SW480 (cell line): ENCODE data around the gene TRPM5.

Source experiments
- DNase-seq: peaks from one replicate; pipeline ENCODE4 v3.0.0-alpha.2; 2016; ENCODE audit warnings: low spot score

TRPM5 gene

GRCh38 chr11:2402890-2403645 is 41.2 kb downstream of the TRPM5 start:
- no peak for DNase-seq

GRCh38 chr11:2402106-2402505 is 42.2 kb downstream of the TRPM5 start:
- DNase-seq: no peak

- DNase-seq: no peak
These were observed 42.8 kb downstream of the TRPM5 start for GRCh38 chr11:2401436-2401984.

- no peak for DNase-seq
These were observed 43.4 kb downstream of the TRPM5 start for GRCh38 chr11:2400762-2401435.

- DNase-seq: peak; percentile 99
These were observed 44.1 kb downstream of the TRPM5 start, which contains the start of gene TSSC4 for GRCh38 chr11:2400069-2400761. TSSC4 (plus strand) TSS chr11:2400750; CDS start chr11:2402634, 1,884 bp downstream.

DNA sequence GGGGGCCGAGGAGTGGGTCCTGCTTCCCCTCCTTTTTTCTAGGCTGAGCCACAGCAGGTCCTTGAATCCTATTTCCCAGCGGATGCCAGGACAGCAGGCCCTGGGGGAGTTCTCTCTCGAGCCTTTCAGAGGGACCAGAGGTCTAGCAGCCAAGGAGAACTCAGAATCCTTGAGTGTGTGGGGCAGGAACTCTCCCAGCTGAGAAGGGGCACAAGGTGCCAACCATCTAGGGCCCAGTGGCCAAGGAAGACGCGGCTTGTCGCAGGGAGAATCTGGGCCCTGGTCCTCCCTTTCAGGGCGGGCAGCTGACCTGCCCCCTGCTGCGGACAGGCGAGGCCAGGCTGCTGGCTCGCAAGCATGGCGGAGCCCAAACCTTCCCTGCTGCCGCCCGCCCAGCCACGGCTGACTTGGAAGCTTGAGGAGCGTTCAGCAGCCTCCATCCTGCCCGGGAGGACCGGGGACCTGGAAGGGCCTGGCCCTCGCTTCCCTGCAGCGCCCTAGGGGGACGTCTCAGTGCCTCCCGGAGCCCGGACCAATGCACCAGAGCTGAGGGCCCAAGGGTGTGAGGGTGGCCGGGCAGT is 44.7 kb downstream of the TRPM5 start:
- no peak for DNase-seq

GRCh38 chr11:2398664-2399355 is 45.5 kb downstream of the TRPM5 start:
- no peak for DNase-seq

DNA sequence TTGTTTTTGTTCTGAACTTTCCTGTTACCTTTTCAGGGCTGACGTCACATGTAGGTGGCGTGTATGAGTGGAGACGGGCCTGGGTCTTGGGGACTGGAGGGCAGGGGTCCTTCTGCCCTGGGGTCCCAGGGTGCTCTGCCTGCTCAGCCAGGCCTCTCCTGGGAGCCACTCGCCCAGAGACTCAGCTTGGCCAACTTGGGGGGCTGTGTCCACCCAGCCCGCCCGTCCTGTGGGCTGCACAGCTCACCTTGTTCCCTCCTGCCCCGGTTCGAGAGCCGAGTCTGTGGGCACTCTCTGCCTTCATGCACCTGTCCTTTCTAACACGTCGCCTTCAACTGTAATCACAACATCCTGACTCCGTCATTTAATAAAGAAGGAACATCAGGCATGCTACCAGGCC is 47.3 kb downstream of the TRPM5 start:
- DNase-seq: no peak

DNA sequence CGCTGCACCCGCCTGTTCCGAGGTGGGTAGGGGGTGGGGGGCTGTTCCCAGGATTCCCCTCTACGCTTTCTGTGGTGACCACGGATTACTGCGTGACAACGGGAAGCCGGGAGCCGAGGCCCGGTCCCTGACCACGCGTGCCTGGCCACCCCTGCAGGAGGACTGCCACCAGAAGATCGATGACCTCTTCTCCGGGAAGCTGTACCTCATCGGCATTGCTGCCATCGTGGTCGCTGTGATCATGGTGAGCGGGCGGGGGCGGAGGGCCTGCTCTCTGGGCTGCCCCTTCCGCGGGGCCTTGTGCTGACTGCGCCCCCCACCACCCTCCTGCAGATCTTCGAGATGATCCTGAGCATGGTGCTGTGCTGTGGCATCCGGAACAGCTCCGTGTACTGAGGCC is 47.8 kb downstream of the TRPM5 start:
- no peak for DNase-seq

DNA sequence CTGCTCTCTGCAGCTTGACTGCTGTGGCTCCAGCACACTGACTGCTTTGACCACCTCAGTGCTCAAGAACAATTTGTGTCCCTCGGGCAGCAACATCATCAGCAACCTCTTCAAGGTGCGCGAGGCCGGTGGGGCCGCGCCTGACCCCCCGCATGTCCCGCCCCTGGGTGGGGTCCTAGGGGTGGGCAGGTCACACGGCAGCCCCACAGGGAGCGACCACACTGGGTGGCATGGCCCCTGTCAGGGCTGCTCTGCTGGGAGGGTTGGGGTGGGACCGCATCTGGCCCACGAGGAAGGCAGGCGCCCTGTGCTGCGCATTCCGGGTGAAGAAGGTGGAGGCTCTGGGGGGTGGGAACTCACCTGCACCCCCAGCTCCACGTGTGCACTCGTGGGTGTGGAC is 48.5 kb downstream of the TRPM5 start:
- no peak for DNase-seq

GRCh38 chr11:2395211-2395730 is 49.0 kb downstream of the TRPM5 start:
- no peak for DNase-seq

- no peak for DNase-seq
These were observed 49.6 kb downstream of the TRPM5 start for GRCh38 chr11:2394818-2395105.
